ENCODE measurements around the gene ZSCAN16. TPM values are rescaled to one million over a fixed set of nuclear protein-coding genes. Genes with fewer than 3 reads are reported as not detected.

Gene ZSCAN16
- total and polyA plus RNA-seq, 2 of the 13 experiments (the other 11 are each of a cell fraction or from before 2014, with no cell fraction given), result 5.7 to 12.7 TPM

DNA sequence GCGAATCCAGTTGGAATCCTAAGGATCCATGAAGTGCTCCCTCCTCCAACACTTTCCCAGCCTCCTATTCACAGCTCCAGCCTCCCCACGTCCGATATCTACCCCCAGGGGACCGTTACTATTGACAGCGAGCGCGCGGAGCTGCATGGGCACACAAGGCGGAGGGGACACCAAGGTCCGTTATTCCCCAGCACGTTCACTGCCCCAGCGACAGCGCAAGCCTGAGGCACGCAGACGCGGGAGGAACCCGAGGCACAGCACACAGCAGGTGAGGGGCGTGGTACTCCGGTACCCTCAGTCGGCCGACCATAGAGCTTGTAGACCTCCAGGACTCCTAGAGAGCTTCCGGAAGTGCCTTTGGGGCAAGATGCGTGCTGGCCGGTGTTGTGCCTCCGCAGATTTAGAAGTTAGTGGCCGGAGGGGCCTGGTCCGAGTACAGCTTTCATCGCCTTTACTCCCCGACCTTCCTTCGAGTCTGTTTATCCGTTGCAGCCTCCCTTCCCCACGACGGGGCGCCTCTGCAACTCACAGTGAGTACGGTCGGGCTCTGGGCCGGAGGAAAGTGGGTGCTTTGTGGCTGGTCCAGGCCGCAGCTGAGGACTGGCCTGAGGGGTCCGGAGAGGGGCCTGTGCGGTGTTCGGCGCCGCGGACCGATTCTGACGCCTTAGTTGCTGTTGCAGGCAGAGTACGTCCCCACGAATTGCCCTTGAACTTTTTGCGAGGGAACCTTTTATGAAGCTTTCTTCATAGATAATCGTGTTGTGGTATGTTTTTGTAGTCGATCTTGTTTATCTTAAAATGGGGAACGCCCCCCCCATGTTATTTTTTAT is 17.3 kb downstream of the ZSCAN16 start, which contains the start of gene ZKSCAN8 (continued):
- no peak for TF ChIP-seq MAFF (IDR thresholded peaks at IDR 0.05; ENCODE audit: low read depth, low read length)
- peak; percentile 87 for TF ChIP-seq MED8 (CRISPR knock-in tag; IDR thresholded peaks at IDR 0.05; ENCODE audit: insufficient replicate concordance)
- no peak; the same call in 1 of the 2 replicates for TF ChIP-seq ZFAT (CRISPR knock-in tag; conservative IDR thresholded peaks at IDR 0.05)
- TF ChIP-seq MXD4 (CRISPR knock-in tag; IDR thresholded peaks at IDR 0.05), result peak; percentile 87; the same call in 1 of the 2 replicates
- TF ChIP-seq THRA (CRISPR knock-in tag; IDR thresholded peaks at IDR 0.05; ENCODE audit: borderline replicate concordance), result peak; percentile 41; the same call in 1 of the 2 replicates
- peak in 1 of 2 experiments; percentile 47; a peak in 1 of 4 replicates for TF ChIP-seq REST (IDR thresholded peaks at IDR 0.05; ENCODE audit: borderline replicate concordance in 1 of 2, low read depth in 1 of 2, low read length in 2 of 2)
- TF ChIP-seq NPAS2 (CRISPR knock-in tag; IDR thresholded peaks at IDR 0.05; ENCODE audit: borderline replicate concordance), result no peak
- TF ChIP-seq NR2C2 (CRISPR knock-in tag; IDR thresholded peaks at IDR 0.05; ENCODE audit: borderline replicate concordance), result peak; percentile 91
- TF ChIP-seq ATRX (CRISPR knock-in tag; IDR thresholded peaks at IDR 0.05; ENCODE audit: borderline replicate concordance), result no peak
- TF ChIP-seq ZSCAN31 (CRISPR knock-in tag; IDR thresholded peaks at IDR 0.05; ENCODE audit: low read depth), result peak; percentile 92
- peak; percentile 94; the same call in 1 of the 2 replicates for TF ChIP-seq ZNF713 (CRISPR knock-in tag; IDR thresholded peaks at IDR 0.05)
- TF ChIP-seq ZNF17 (CRISPR knock-in tag; IDR thresholded peaks at IDR 0.05), result 0 out of 2 replicates have a peak, but pooled peaks have one; percentile 34
- TF ChIP-seq STAG1 (CRISPR knock-in tag; IDR thresholded peaks at IDR 0.05), result peak; percentile 23
- peak; percentile 38; the same call in 1 of the 2 replicates for TF ChIP-seq NR2F6 (IDR thresholded peaks at IDR 0.05)
- peak; percentile 29 for TF ChIP-seq NR2F6 (CRISPR knock-in tag; IDR thresholded peaks at IDR 0.05)
- no peak; the same call in 1 of the 2 replicates for TF ChIP-seq ZNF234 (CRISPR knock-in tag; conservative IDR thresholded peaks at IDR 0.05)
- no peak; the same call in 1 of the 2 replicates for TF ChIP-seq ZNF737 (CRISPR knock-in tag; IDR thresholded peaks at IDR 0.05; ENCODE audit: borderline replicate concordance)
- TF ChIP-seq NFYB (CRISPR knock-in tag; IDR thresholded peaks at IDR 0.05), result no peak; the same call in 1 of the 2 replicates
- TF ChIP-seq BHLHE40 (IDR thresholded peaks at IDR 0.05; ENCODE audit: low read length), result peak; percentile 70
- peak; percentile 92 to 98 for TF ChIP-seq POLR2A (IDR thresholded peaks at IDR 0.05; ENCODE audit: insufficient read depth in 1 of 2, low read depth in 2 of 2, low read length in 2 of 2)
- peak; percentile 18; the same call in 1 of the 2 replicates for TF ChIP-seq E2F2 (CRISPR knock-in tag; IDR thresholded peaks at IDR 0.05; ENCODE audit: borderline replicate concordance)
- no peak for TF ChIP-seq PRPF4 (IDR thresholded peaks at IDR 0.05; ENCODE audit: low read depth, low read length, poor library complexity, severe bottlenecking)
- TF ChIP-seq, protein P1, sequence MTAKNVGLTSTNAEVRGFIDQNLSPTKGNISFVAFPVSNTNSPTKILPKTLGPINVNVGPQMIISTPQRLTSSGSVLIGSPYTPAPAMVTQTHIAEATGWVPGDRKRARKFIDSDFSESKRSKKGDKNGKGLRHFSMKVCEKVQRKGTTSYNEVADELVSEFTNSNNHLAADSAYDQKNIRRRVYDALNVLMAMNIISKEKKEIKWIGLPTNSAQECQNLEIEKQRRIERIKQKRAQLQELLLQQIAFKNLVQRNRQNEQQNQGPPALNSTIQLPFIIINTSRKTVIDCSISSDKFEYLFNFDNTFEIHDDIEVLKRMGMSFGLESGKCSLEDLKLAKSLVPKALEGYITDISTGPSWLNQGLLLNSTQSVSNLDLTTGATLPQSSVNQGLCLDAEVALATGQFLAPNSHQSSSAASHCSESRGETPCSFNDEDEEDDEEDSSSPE (CRISPR knock-in tag; IDR thresholded peaks at IDR 0.05), result peak; percentile 79
